IMR-90 (cell line): Measurements from ENCODE around the gene PI4K2B. TPM values are rescaled to one million over a fixed set of nuclear protein-coding genes. Genes with fewer than 3 reads are reported as not detected.

Experiments
- ATAC-seq: fragments of 200-7000 bp; cut with Tn5 transposase; 2 replicates; pipeline ENCODE4 v1.9.1; 2020; ENCODE audit warnings: low read depth, mild to moderate bottlenecking, moderate library complexity
- BruUV-seq: library from RNA; stranded (reverse); fragments of 400-500 nt; replicated peaks from 2 replicates; lab custom pipeline; 2021; lab: Mats Ljungman, UMichigan
- CTCF ChIA-PET: fragments of 300-600 bp; formaldehyde crosslinking; extraction: SDS; loops from one replicate; lab custom pipeline; 2021; ENCODE audit warnings: antibody characterized with exemption; lab: Yijun Ruan, JAX
- POLR2A ChIA-PET: fragments of 300-600 bp; sonication (Branson Sonifier 250); formaldehyde crosslinking; loops from one replicate; lab custom pipeline; 2022; ENCODE audit warnings: antibody characterized with exemption; ENCODE audit not compliant: unreplicated experiment; lab: Charles Lee
- DNase-seq: peaks from one replicate; pipeline ENCODE4 v3.0.0; 2013
- H2AFZ ChIP-seq: replicated peaks from 2 replicates; pipeline ENCODE3; 2013; ENCODE audit warnings: low read length, mild to moderate bottlenecking; ENCODE audit not compliant: poor library complexity
- H2AK5ac ChIP-seq: 2 replicates; pipeline ENCODE4 v1.6.1; 2013; ENCODE audit warnings: low read depth, low read length, inconsistent platforms
- H2AK9ac ChIP-seq: replicated peaks from 2 replicates; pipeline ENCODE3; 2013; ENCODE audit warnings: mild to moderate bottlenecking, low read depth, low read length, moderate library complexity; ENCODE audit not compliant: poor library complexity
- H2BK120ac ChIP-seq: 2 replicates; pipeline ENCODE4 v1.6.1; 2013; ENCODE audit warnings: low read depth, low read length, inconsistent platforms
- H2BK15ac ChIP-seq: 3 replicates; pipeline ENCODE4 v1.6.1; 2013; ENCODE audit warnings: low read depth, low read length, inconsistent platforms
- H2BK20ac ChIP-seq: 2 replicates; pipeline ENCODE4 v1.6.1; 2013; ENCODE audit warnings: low read depth, mild to moderate bottlenecking, inconsistent platforms, low read length, moderate library complexity
- H2BK5ac ChIP-seq: 2 replicates; pipeline ENCODE4 v1.6.1; 2013; ENCODE audit warnings: mild to moderate bottlenecking, low read depth, low read length, inconsistent platforms; ENCODE audit not compliant: poor library complexity, severe bottlenecking
- H3K14ac ChIP-seq: replicated peaks from 2 replicates; pipeline ENCODE4 v1.6.1; 2013; ENCODE audit warnings: low read depth, low read length, inconsistent platforms
- H3K18ac ChIP-seq: 2 replicates; pipeline ENCODE4 v1.6.1; 2013; ENCODE audit warnings: low read depth, low read length, control low read depth
- H3K23ac ChIP-seq: 2 replicates; pipeline ENCODE4 v1.6.1; 2013; ENCODE audit warnings: low read depth, low read length, inconsistent platforms
- H3K27ac ChIP-seq: 2 replicates; pipeline ENCODE4 v1.5.1; 2013; ENCODE audit warnings: mild to moderate bottlenecking, control low read depth, low read length; ENCODE audit not compliant: insufficient read depth
- H3K27me3 ChIP-seq: 2 replicates; pipeline ENCODE4 v1.6.1; 2013; ENCODE audit warnings: low read length; ENCODE audit not compliant: control insufficient read depth, insufficient read depth
- H3K36me3 ChIP-seq: 2 replicates; pipeline ENCODE4 v1.6.1; 2013; ENCODE audit warnings: low read length, mixed read lengths; ENCODE audit not compliant: control insufficient read depth, insufficient read depth
- H3K4ac ChIP-seq: 2 replicates; pipeline ENCODE4 v1.6.1; 2013; ENCODE audit warnings: low read depth, low read length, inconsistent platforms
- H3K4me1 ChIP-seq: 2 replicates; pipeline ENCODE4 v1.6.1; 2013; ENCODE audit warnings: low read length, mixed read lengths; ENCODE audit not compliant: control insufficient read depth, insufficient read depth
- H3K4me2 ChIP-seq: 2 replicates; pipeline ENCODE4 v1.6.1; 2013; ENCODE audit warnings: low read depth, mild to moderate bottlenecking, control low read depth, low read length, moderate library complexity
- H3K4me3 ChIP-seq: 2 replicates; pipeline ENCODE4 v1.5.1; 2013; ENCODE audit warnings: low read depth, mild to moderate bottlenecking, control low read depth, low read length, moderate library complexity; ENCODE audit not compliant: insufficient read depth
- H3K56ac ChIP-seq: 2 replicates; pipeline ENCODE4 v1.6.1; 2013; ENCODE audit warnings: low read length, inconsistent platforms; ENCODE audit not compliant: insufficient read depth; ENCODE audit errors: extremely low read depth
- H3K79me1 ChIP-seq, 2 experiments: 2 replicates each; pipeline ENCODE4 v1.6.1; 2013; ENCODE audit warnings: low read length in 2 of 2, inconsistent platforms in 1 of 2, low read depth in 1 of 2
- H3K9ac ChIP-seq: 2 replicates; pipeline ENCODE4 v1.6.1; 2013; ENCODE audit warnings: low read depth, low read length, control low read depth
- H3K9me1 ChIP-seq: 2 replicates; pipeline ENCODE4 v1.6.1; 2013; ENCODE audit warnings: low read length, inconsistent platforms; ENCODE audit not compliant: insufficient read depth
- H3K9me3 ChIP-seq: 2 replicates; pipeline ENCODE4 v1.6.1; 2013; ENCODE audit warnings: low read length; ENCODE audit not compliant: control insufficient read depth, insufficient read depth
- H4K20me1 ChIP-seq: 2 replicates; pipeline ENCODE4 v1.6.1; 2013; ENCODE audit warnings: low read length, inconsistent platforms; ENCODE audit not compliant: insufficient read depth
- H4K5ac ChIP-seq: 2 replicates; pipeline ENCODE4 v1.6.1; 2013; ENCODE audit warnings: mild to moderate bottlenecking, low read depth, low read length, control low read depth
- H4K8ac ChIP-seq, 2 experiments: 2 replicates each; pipeline ENCODE4 v1.6.1; 2013; ENCODE audit warnings: low read depth in 2 of 2, low read length in 2 of 2, control low read depth in 1 of 2, inconsistent platforms in 1 of 2
- H4K91ac ChIP-seq: 2 replicates; pipeline ENCODE4 v1.6.1; 2013; ENCODE audit warnings: low read depth, low read length, inconsistent platforms; ENCODE audit not compliant: insufficient read depth
- MAZ ChIP-seq: IDR thresholded peaks from 2 replicates; pipeline ENCODE4 v1.6.1; 2012; ENCODE audit warnings: low read depth, mild to moderate bottlenecking, low read length, improper control_type of control experiment, moderate library complexity, borderline replicate concordance
- RCOR1 ChIP-seq: IDR thresholded peaks from 2 replicates; pipeline ENCODE4 v1.6.1; 2012; ENCODE audit warnings: mild to moderate bottlenecking, low read length, improper control_type of control experiment; ENCODE audit not compliant: insufficient replicate concordance
- RFX5 ChIP-seq: IDR thresholded peaks from 2 replicates; pipeline ENCODE4 v1.8.0; 2012; ENCODE audit warnings: low read depth, mild to moderate bottlenecking, low read length, moderate library complexity
- SMC3 ChIP-seq: fragments of 150-350 bp; IDR thresholded peaks from 2 replicates; pipeline ENCODE4 v1.6.1; 2016; ENCODE audit warnings: low read depth, mild to moderate bottlenecking, antibody characterized with exemption, low read length, moderate library complexity
- WGBS, 2 experiments: methylation state at CpG; one replicate each; pipeline versions ENCODE4 v1.1.5 to v1.1.7; 2013; ENCODE audit warnings: missing lambda C conversion rate in 2 of 2; ENCODE audit not compliant: insufficient read length in 1 of 2; ENCODE audit errors: extremely low coverage in 2 of 2; 5-methylcytosine and 5-hydroxymethylcytosine counted together
- dilution Hi-C: fragments of 300-500 bp; cut with HindIII; formaldehyde crosslinking; loops from one replicate; pipeline ENCODE4 v1.14.3; 2018; ENCODE audit warnings: low sequenced_read_pairs; ENCODE audit not compliant: unreplicated experiment
- in situ Hi-C: fragments of 300-500 bp; cut with MboI; formaldehyde crosslinking; loops from 3 replicates; pipeline ENCODE4 v1.14.3; 2019; ENCODE audit warnings: low sequenced_read_pairs, inconsistent platforms, mixed read lengths
- intact Hi-C: fragments of 100-400 bp; cut with micrococcal nuclease; formaldehyde crosslinking; loops from 2 replicates; pipeline ENCODE4 v1.10.0; 2022
- polyA plus RNA-seq, 3 experiments: library from polyadenylated mRNA; depleted of rRNA; stranded (reverse); fragments of >200 nt; gene quantifications; 2 replicates each; pipeline ENCODE4 v1.2.3, GENCODE V29; 2012; ENCODE audit warnings: low replicate concordance in 1 of 3
- total RNA-seq: library from RNA; depleted of rRNA; stranded (reverse); fragments of >200 nt; gene quantifications from 2 replicates; pipeline ENCODE4 v1.2.3, GENCODE V29; 2012

Gene PI4K2B
- total and polyA plus RNA-seq, 2 of the 4 experiments (the other 2 are of a cell fraction), result 6.5 to 7.6 TPM

DNA sequence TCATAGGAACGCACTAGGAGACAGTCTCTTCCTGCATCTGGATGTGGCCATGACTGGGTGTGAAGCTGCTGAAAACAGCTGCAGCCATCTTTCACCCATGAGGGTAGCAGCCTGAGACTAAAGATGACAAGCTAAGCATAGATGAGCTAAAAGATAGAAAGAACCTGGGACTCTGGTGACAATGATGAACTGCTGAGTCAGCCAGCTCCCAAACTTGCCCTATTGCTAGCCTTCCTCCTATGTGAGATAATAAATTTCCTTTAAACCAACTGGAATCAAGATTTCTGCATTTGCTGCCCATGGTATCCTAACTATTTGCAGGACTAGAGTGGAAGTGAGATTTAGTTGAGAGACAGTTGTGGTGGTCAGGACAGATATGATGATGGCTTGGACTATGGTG, 21.0 kb upstream of the PI4K2B start:
- Histone ChIP-seq H3K27ac (no peak overlapping the region), H3K27me3 (no peaks in the 10 kb centered on the region), H2AFZ (no peak overlapping the region), H3K9me3 (no peaks in the 10 kb centered on the region), H3K56ac (no peak overlapping the region), H3K4me3 (no peak overlapping the region), H3K9ac (no peak overlapping the region), H2BK20ac (no peak overlapping the region), H3K4me2 (no peak overlapping the region), H2BK120ac (no peak overlapping the region), H3K79me1 (no peaks in the 10 kb centered on the region), H3K9me1 (no peaks in the 10 kb centered on the region), H4K20me1 (no peaks in the 10 kb centered on the region), H3K23ac (no peak overlapping the region), H3K14ac (no peak overlapping the region), H2AK5ac (no peak overlapping the region), H2AK9ac (no peak overlapping the region), H3K4ac (no peak overlapping the region), H4K5ac (no peak overlapping the region), H4K91ac (no peak overlapping the region), H3K4me1 (no peaks in the 10 kb centered on the region), H4K8ac (no peak overlapping the region), H2BK5ac (no peak overlapping the region), H3K36me3 (no peaks in the 10 kb centered on the region), H2BK15ac (no peak overlapping the region), H3K18ac (no peak overlapping the region)
- no CpG with 5 or more reads among the region's 1 CpG for WGBS, 2 experiments
- ATAC-seq, result no peak
- ChIA-PET CTCF (no interaction called here), POLR2A (no interaction called here)
- no TSS peak for BruUV-seq
- dilution Hi-C loops (no loop called here), intact Hi-C loops (no loop called here), in situ Hi-C loops (no loop called here)
- no peak for TF ChIP-seq RCOR1
- TF ChIP-seq SMC3, result no peak
- TF ChIP-seq RFX5, result no peak
- no peak for TF ChIP-seq MAZ
- no peak for DNase-seq
